OCI-LY7 (cell line): ENCODE measurements around the gene PIH1D2.

ENCODE experiments used
- CTCF ChIP-seq: fragments of 200-600 bp; sonication (generic); conservative IDR thresholded peaks from 2 replicates; pipeline ENCODE4 v1.5.1; 2014; ENCODE audit warnings: mild to moderate bottlenecking, antibody characterized with exemption, low read length, moderate library complexity, mixed read lengths
- EZH2phosphoT487 ChIP-seq: fragments of 200-600 bp; sonication (generic); IDR thresholded peaks from 2 replicates; pipeline ENCODE4 v1.6.1; 2018; ENCODE audit warnings: low read depth, borderline replicate concordance, mild to moderate bottlenecking, mixed run types, antibody characterized with exemption, low read length, moderate library complexity, mixed read lengths

GRCh38 chr11:112115386-112115785 lies 41.6 kb upstream of the PIH1D2 start:
- TF ChIP-seq CTCF, result no peak
- no peak for TF ChIP-seq EZH2phosphoT487
